SU-DHL-6 (cell line): Measurements from ENCODE around the gene DMXL1.

Experiments used
- EZH2phosphoT487 ChIP-seq: fragments of 200-600 bp; sonication (generic), shearing (Covaris generic); conservative IDR thresholded peaks from 2 replicates; pipeline ENCODE4 v1.6.1; 2018; ENCODE audit warnings: mild to moderate bottlenecking, antibody characterized with exemption, low read length, moderate library complexity, mixed read lengths
- TF ChIP-seq, protein P1 (sequence below): fragments of 200-600 bp; sonication (generic); IDR thresholded peaks from one replicate; pipeline ENCODE4 v1.5.1; 2017; ENCODE audit warnings: antibody characterized with exemption, mild to moderate bottlenecking, low read length, moderate library complexity; ENCODE audit not compliant: insufficient read depth, poor library complexity, severe bottlenecking

DNA sequence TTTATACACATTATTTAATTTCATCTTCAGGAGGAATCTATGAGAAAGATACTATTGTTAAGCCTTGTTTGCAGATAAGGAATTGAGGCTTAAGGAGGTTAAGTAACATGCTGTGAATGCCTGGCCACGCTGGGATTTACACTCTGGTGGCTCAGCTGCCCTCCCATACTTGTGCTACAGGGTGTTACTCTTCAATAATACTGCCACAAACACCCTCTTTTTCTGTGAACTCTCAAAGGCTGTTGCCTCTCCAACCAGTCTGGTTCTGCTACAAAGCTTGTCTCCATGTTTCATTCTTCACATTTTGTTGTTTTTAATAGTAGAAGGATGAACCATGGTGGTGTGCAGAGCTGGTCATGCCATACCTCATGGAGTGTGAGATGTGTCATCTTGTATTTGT is 208.2 kb downstream of the DMXL1 start:
- TF ChIP-seq, protein P1, sequence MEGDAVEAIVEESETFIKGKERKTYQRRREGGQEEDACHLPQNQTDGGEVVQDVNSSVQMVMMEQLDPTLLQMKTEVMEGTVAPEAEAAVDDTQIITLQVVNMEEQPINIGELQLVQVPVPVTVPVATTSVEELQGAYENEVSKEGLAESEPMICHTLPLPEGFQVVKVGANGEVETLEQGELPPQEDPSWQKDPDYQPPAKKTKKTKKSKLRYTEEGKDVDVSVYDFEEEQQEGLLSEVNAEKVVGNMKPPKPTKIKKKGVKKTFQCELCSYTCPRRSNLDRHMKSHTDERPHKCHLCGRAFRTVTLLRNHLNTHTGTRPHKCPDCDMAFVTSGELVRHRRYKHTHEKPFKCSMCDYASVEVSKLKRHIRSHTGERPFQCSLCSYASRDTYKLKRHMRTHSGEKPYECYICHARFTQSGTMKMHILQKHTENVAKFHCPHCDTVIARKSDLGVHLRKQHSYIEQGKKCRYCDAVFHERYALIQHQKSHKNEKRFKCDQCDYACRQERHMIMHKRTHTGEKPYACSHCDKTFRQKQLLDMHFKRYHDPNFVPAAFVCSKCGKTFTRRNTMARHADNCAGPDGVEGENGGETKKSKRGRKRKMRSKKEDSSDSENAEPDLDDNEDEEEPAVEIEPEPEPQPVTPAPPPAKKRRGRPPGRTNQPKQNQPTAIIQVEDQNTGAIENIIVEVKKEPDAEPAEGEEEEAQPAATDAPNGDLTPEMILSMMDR, result no peak
- no peak for TF ChIP-seq EZH2phosphoT487
